Measurements from ENCODE around the gene UNCX.

Gene UNCX

DNA sequence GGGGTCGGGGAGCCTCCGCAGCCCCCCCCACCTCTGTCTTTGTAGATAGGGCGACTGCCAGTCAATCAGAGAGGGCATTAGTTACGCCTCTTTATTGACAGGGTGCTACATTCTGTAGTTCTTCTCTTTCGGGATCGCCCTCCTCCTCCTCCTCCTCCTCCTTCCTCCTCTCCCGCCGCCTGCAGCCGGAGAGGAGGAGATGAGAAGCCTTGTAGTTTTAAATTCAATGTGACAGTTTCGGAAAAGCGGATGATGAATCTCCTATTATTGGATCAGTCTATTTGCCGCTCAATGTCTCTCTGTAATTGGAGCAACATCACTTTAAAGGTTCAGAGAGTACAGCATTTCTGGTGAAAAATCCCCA lies 587 bp upstream of the UNCX start:
- no peak overlapping the region for H2BK12ac ChIP-seq (ENCODE audit: low read length)
- whole genome bisulfite sequencing (ENCODE audit: extremely low coverage, insufficient coverage, insufficient read length): no CpG with 5 or more reads among the region's 12 CpGs

DNA sequence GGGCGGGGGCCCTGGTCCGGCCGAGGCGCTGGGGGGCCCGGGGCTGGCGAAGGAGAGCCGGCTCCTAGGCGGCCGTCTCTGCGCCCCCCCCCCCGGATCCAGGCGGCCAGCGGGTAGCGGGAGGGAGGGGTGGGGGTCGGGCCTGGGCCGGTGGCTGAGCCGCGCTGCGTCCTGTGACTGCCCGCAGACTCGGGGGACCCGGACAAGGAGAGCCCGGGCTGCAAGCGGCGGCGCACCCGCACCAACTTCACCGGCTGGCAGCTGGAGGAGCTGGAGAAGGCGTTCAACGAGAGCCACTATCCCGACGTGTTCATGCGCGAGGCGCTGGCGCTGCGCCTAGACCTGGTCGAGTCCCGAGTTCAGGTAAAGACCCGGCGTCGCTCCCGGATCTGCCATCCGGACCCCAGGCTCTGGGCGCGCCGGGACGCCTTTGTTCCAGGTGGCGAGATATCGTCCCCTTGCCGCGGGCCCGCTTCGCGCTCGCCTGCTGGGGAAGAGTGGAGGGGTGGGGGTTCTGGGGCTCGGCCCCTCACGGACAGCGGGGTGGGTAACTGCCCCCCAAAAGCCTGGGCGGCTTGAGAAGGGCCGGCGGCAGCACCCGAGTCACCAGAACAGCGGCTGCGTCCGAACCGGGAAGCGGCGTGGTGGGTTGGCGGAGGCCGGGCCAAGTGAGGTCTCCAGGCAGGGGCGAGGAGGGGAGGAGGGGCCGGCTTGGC lies 819 bp downstream of the UNCX start:
- Histone ChIP-seq H2AK5ac (ENCODE audit: low read length) (no peak overlapping the region), H3K79me1 (ENCODE audit: low read length) (no peaks in the 10 kb centered on the region), H3K18ac (ENCODE audit: low read length) (no peak overlapping the region), H3K23ac (ENCODE audit: low read length) (no peak overlapping the region), H3K36me3 (ENCODE audit: control insufficient read depth in 1 of 2, insufficient read depth in 2 of 2, low read length in 2 of 2) (no peaks in the 10 kb centered on the region), H3K79me2 (ENCODE audit: control insufficient read depth, insufficient read depth, low read length, poor library complexity) (no peaks in the 10 kb centered on the region), H2BK12ac (ENCODE audit: low read length) (no peak overlapping the region), H4K91ac (ENCODE audit: low read depth, low read length) (no peak overlapping the region), H3K9ac (ENCODE audit: low read length) (no peak overlapping the region), H2AFZ (ENCODE audit: insufficient read depth, low read length, poor library complexity) (no peak overlapping the region), H3K4me3 (ENCODE audit: low read depth, low read length) (no peak overlapping the region), H3K27me3 (ENCODE audit: insufficient read depth, low read length) (peaks cover 86% of the 10 kb centered on the region), H4K8ac (ENCODE audit: low read depth, low read length) (no peak overlapping the region), H2BK120ac (ENCODE audit: insufficient read depth, low read length, poor library complexity) (no peak overlapping the region), H2BK5ac (ENCODE audit: low read depth, low read length, poor library complexity) (no peak overlapping the region), H4K12ac (ENCODE audit: low read depth, low read length) (no peak overlapping the region), H3K27ac (ENCODE audit: low read depth, low read length) (no peak overlapping the region), H3K4me1 (ENCODE audit: control insufficient read depth in 1 of 2, insufficient read depth in 2 of 2, low read length in 2 of 2) (no peaks in the 10 kb centered on the region), H3K4me2 (ENCODE audit: low read length) (no peak overlapping the region), H3K4ac (ENCODE audit: low read depth, low read length) (no peak overlapping the region), H3K14ac (ENCODE audit: low read length) (no peak overlapping the region), H3K9me3 (ENCODE audit: insufficient read depth, low read depth, low read length) (peaks cover 2% of the 10 kb centered on the region)
- no peak for DNase-seq
- WGBS (ENCODE audit: extremely low coverage, insufficient coverage, insufficient read length): no CpG with 5 or more reads among the region's 73 CpGs

More for the DNA sequence above, 587 bp upstream of the UNCX start:
- no peak overlapping the region for H3K4ac ChIP-seq (ENCODE audit: low read depth, low read length)
- H3K9ac ChIP-seq (ENCODE audit: low read length): no peak overlapping the region
- no peak overlapping the region for H2AFZ ChIP-seq (ENCODE audit: insufficient read depth, low read length, poor library complexity)
- H3K36me3 ChIP-seq (ENCODE audit: control insufficient read depth in 1 of 2, insufficient read depth in 2 of 2, low read length in 2 of 2): no peaks in the 10 kb centered on the region
- H3K4me2 ChIP-seq (ENCODE audit: low read length): no peak overlapping the region
- no peaks in the 10 kb centered on the region for H3K4me1 ChIP-seq (ENCODE audit: control insufficient read depth in 1 of 2, insufficient read depth in 2 of 2, low read length in 2 of 2)
- H3K27ac ChIP-seq (ENCODE audit: low read depth, low read length): no peak overlapping the region
- no peak overlapping the region for H2BK5ac ChIP-seq (ENCODE audit: low read depth, low read length, poor library complexity)
- H3K14ac ChIP-seq (ENCODE audit: low read length): no peak overlapping the region
- H3K79me2 ChIP-seq (ENCODE audit: control insufficient read depth, insufficient read depth, low read length, poor library complexity): no peaks in the 10 kb centered on the region
- DNase-seq: no peak
- H3K4me3 ChIP-seq (ENCODE audit: low read depth, low read length): no peak overlapping the region
- no peak overlapping the region for H4K12ac ChIP-seq (ENCODE audit: low read depth, low read length)
- no peak overlapping the region for H3K23ac ChIP-seq (ENCODE audit: low read length)
- H2AK5ac ChIP-seq (ENCODE audit: low read length): no peak overlapping the region
- peaks cover 86% of the 10 kb centered on the region for H3K27me3 ChIP-seq (ENCODE audit: insufficient read depth, low read length)
- no peak overlapping the region for H4K91ac ChIP-seq (ENCODE audit: low read depth, low read length)
- no peaks in the 10 kb centered on the region for H3K79me1 ChIP-seq (ENCODE audit: low read length)
- no peak overlapping the region for H4K8ac ChIP-seq (ENCODE audit: low read depth, low read length)
- H3K9me3 ChIP-seq (ENCODE audit: insufficient read depth, low read depth, low read length): peaks cover 2% of the 10 kb centered on the region
- no peak overlapping the region for H3K18ac ChIP-seq (ENCODE audit: low read length)
- H2BK120ac ChIP-seq (ENCODE audit: insufficient read depth, low read length, poor library complexity): no peak overlapping the region

DNA sequence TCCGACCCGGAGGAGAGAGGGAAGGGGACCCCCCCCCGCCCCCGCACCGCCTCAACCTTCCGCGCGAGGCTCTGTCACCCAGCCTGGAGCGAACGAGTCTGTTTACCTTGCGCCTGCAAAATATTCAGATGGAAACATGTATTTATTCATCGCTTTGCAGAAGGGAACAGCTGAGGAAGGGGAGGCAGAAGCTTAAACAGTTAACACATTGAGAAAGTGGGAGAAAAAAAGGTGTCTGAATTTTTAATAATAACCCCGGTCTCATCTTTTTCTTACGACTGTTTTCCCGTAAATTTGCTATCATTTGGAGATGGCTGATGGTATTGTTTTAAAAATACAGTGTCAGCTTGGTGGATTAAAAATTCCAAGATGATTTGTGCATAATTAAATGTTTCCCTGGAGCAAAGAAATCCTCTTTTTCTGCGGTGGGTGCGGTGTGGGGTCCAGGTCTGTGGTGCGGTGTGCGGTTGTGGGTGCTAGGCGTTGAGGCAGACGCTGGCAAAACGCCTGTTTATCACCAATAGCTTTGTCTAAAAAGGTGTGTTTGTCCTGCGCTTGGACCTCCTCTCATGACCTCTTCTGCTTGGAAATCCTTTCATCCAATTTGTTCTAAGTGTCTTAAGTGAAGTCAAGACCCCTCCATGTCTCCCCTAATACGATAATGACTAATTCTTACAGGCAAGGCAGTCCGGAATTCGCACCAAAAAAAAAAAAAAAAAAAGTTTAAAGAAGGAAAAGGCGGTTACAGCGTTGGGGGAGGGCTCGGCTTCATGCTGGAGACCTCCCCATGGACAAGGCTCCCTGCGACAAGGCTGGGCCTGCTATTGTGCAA lies 1.6 kb downstream of the UNCX start:
- Histone ChIP-seq H3K4me2 (ENCODE audit: low read length) (no peak overlapping the region), H3K9me3 (ENCODE audit: insufficient read depth, low read depth, low read length) (peaks cover 2% of the 10 kb centered on the region), H2AFZ (ENCODE audit: insufficient read depth, low read length, poor library complexity) (no peak overlapping the region), H3K27me3 (ENCODE audit: insufficient read depth, low read length) (peaks cover 93% of the 10 kb centered on the region), H3K79me1 (ENCODE audit: low read length) (no peaks in the 10 kb centered on the region), H2BK120ac (ENCODE audit: insufficient read depth, low read length, poor library complexity) (no peak overlapping the region), H3K4ac (ENCODE audit: low read depth, low read length) (no peak overlapping the region), H3K9ac (ENCODE audit: low read length) (no peak overlapping the region), H4K8ac (ENCODE audit: low read depth, low read length) (no peak overlapping the region), H2BK5ac (ENCODE audit: low read depth, low read length, poor library complexity) (no peak overlapping the region), H2BK12ac (ENCODE audit: low read length) (no peak overlapping the region), H4K91ac (ENCODE audit: low read depth, low read length) (no peak overlapping the region), H3K14ac (ENCODE audit: low read length) (no peak overlapping the region), H4K12ac (ENCODE audit: low read depth, low read length) (no peak overlapping the region), H3K18ac (ENCODE audit: low read length) (no peak overlapping the region), H3K4me3 (ENCODE audit: low read depth, low read length) (no peak overlapping the region), H3K4me1 (ENCODE audit: control insufficient read depth in 1 of 2, insufficient read depth in 2 of 2, low read length in 2 of 2) (no peaks in the 10 kb centered on the region), H3K23ac (ENCODE audit: low read length) (no peak overlapping the region), H3K27ac (ENCODE audit: low read depth, low read length) (no peak overlapping the region), H3K36me3 (ENCODE audit: control insufficient read depth in 1 of 2, insufficient read depth in 2 of 2, low read length in 2 of 2) (no peaks in the 10 kb centered on the region), H3K79me2 (ENCODE audit: control insufficient read depth, insufficient read depth, low read length, poor library complexity) (no peaks in the 10 kb centered on the region), H2AK5ac (ENCODE audit: low read length) (no peak overlapping the region)
- no CpG with 5 or more reads among the region's 30 CpGs for WGBS (ENCODE audit: extremely low coverage, insufficient coverage, insufficient read length)
- DNase-seq: no peak

DNA sequence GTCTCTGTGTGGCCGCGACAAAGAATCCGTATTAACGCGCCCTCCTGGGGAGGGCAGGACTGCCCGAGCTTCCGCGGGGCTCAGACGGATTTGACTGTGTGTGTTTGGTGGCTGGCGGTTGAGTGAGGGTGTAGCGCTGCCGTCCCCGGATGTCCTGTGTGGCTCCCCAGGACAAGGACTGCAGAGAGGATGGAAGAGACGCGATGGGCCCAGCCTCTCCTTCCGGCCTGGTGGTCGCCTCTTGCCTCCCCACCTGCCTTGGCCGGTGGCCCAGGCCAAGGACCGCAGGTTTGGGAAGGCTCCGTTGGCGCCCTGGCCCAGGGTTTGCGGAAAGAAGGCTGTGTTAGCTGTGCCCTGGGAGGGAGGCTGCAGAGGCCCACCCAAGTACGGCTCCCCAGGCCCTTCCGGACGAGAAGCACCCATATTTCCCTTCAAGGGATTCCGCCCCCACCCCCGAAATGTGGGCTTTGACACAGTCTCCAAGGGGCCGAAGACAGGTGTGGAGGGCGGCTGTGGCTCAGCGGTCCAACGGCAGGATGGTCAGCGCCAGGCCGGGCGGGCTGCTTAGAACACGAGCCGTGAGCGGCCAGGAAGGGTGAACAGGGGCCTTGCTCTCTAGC lies 2.3 kb downstream of the UNCX start:
- H2BK120ac ChIP-seq (ENCODE audit: insufficient read depth, low read length, poor library complexity): no peak overlapping the region
- no peak overlapping the region for H3K4ac ChIP-seq (ENCODE audit: low read depth, low read length)
- no peak overlapping the region for H3K18ac ChIP-seq (ENCODE audit: low read length)
- no peak overlapping the region for H3K23ac ChIP-seq (ENCODE audit: low read length)
- no peaks in the 10 kb centered on the region for H3K79me1 ChIP-seq (ENCODE audit: low read length)
- no peak overlapping the region for H2AFZ ChIP-seq (ENCODE audit: insufficient read depth, low read length, poor library complexity)
- H3K36me3 ChIP-seq (ENCODE audit: control insufficient read depth in 1 of 2, insufficient read depth in 2 of 2, low read length in 2 of 2): no peaks in the 10 kb centered on the region
- no peak overlapping the region for H3K27ac ChIP-seq (ENCODE audit: low read depth, low read length)
- peaks cover 94% of the 10 kb centered on the region for H3K27me3 ChIP-seq (ENCODE audit: insufficient read depth, low read length)
- H3K4me2 ChIP-seq (ENCODE audit: low read length): no peak overlapping the region
- no peaks in the 10 kb centered on the region for H3K4me1 ChIP-seq (ENCODE audit: control insufficient read depth in 1 of 2, insufficient read depth in 2 of 2, low read length in 2 of 2)
- H2AK5ac ChIP-seq (ENCODE audit: low read length): no peak overlapping the region
- no peak overlapping the region for H3K14ac ChIP-seq (ENCODE audit: low read length)
- H4K91ac ChIP-seq (ENCODE audit: low read depth, low read length): no peak overlapping the region
- H2BK12ac ChIP-seq (ENCODE audit: low read length): no peak overlapping the region
- WGBS (ENCODE audit: extremely low coverage, insufficient coverage, insufficient read length): no CpG with 5 or more reads among the region's 37 CpGs
- no peak overlapping the region for H4K12ac ChIP-seq (ENCODE audit: low read depth, low read length)
- H3K9me3 ChIP-seq (ENCODE audit: insufficient read depth, low read depth, low read length): peaks cover 2% of the 10 kb centered on the region
- no peaks in the 10 kb centered on the region for H3K79me2 ChIP-seq (ENCODE audit: control insufficient read depth, insufficient read depth, low read length, poor library complexity)
- H2BK5ac ChIP-seq (ENCODE audit: low read depth, low read length, poor library complexity): no peak overlapping the region
- no peak overlapping the region for H3K9ac ChIP-seq (ENCODE audit: low read length)
- H4K8ac ChIP-seq (ENCODE audit: low read depth, low read length): no peak overlapping the region
- no peak overlapping the region for H3K4me3 ChIP-seq (ENCODE audit: low read depth, low read length)
- no peak for DNase-seq
